Medulla oblongata (tissue), 1 donor: ENCODE measurements around the gene RGS14.
"Not testable (repeated sequence)": the region's sequence is repeated elsewhere in the genome, so short reads cannot be mapped to it uniquely, and the experiment has no call there.

Experiments used
- DNase-seq: peaks from one replicate; pipeline ENCODE4 v3.0.0-alpha.2; 2015; ENCODE audit errors: extremely low spot score

The RGS14 gene

GRCh38 chr5:177346820-177347219 is 10.9 kb upstream of the RGS14 start:
- DNase-seq, result no peak

- no peak for DNase-seq
Observed at GRCh38 chr5:177347699-177348098, 10.0 kb upstream of the RGS14 start.

DNA sequence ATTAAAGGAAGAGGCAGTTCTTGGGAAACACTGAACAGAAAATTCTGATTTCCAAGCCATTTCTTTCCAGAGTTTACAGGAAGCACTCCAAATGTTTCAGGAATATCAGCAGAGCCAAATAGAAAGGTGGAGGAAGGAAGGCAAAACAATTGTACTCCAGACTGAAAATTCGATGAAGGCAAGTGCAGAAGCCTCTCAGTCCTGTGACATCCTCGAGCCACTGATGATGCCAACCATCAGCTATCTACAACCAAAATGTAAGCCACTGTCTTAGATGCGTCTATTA is 8.4 kb upstream of the RGS14 start:
- no peak for DNase-seq

GRCh38 chr5:177349762-177350161 is 8.0 kb upstream of the RGS14 start:
- DNase-seq, result no peak

DNA sequence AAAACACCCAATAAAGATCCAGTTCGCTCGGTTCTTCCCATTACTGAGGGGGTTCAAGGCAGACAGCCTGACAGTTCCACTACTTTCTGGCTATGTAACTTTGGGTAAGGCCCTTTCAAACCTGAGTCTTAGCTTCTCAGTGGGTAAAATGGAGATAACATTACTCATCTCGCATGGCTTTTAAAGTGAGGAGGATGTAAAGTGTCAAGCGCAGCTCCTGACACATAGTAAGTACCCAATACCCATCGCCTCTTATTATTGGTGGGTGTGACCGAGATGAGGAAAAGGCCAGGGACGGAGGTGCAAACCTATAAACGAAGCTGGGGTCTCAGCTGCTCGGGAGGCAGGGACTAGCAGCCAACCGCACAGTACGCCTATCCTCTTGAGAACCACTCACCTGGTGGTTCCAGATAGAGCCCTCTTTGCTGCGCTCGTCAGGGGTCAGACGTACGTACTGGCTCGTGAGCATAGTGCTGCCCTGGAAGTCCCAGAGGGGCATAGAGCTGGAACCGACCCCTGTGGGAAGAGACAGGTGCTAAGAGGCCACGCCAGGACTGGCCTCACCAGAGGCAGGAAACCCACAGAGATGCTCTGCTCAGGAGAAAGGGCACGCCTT is 6.8 kb upstream of the RGS14 start:
- no peak for DNase-seq

DNA sequence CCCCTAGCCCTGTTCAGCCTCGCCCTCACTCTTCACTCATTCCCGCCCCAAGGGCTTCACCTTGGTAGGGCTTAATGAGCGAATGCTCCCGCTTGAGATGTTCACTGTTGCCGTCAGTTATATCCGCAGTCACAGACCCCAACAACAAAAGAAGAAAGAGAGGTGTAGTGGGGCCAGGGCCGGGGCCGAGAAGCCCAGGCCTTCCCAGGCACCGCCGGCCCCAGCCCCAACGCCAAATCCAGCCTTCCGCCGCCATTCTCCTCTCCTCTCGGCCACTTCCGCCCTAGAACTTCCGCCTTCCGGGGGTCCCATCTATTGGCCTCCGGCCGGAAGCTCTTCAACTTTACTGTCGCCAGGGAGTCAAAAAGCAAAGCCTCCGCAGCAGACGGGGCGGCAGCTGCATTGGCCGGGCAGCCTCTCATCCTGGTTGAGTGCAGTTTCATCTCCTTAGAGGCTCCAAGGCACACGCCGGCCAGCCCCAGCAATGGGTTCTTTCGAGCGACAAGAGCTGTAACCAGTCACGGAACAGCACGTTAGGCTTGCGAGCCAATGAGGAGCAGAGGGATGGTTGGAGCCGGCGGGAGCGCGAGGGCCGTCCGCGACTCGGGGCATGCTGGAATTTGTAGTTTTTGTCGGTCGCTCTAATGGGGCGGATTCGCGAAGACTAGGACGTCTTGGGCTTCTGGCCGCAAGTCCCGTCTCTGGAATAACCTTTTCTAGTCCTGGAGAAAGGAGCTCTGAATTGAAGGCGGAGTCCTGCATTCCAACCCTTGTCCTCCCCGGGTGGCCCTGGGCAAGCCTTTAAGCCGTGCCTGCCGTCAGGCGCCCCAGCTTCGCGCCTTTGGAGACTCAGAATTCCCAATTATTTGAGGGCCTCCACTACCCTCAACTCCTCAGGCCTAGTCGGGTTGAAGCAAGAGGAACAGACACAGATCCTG is 6.1 kb upstream of the RGS14 start, which contains the start of gene LMAN2:
Gene LMAN2 (minus strand): TSS at position 277 of the 938 bp plus-strand sequence. CDS start 21 bp downstream, at position 256.
- peak; percentile 98 for DNase-seq

DNA sequence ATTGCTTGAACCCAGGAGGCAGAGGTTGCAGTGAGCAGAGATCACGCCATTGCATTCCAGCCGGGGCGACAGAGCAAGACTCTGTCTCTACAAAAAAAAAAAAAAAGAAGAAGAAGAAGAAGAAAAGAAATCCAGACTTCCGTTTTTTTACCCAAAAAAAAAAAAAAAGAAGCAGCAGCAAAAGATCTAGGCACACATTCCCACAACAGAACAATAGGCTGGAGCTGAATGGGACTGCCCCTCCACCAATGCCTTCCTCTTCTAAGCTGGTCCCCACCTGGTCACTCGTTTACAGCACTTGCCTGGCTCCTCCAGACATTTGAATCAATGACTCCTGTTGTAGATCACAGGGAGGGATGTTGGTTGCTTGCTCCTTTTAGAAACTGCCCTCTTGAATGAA is 4.6 kb upstream of the RGS14 start:
- no peak for DNase-seq

GRCh38 chr5:177354256-177354655 is 3.5 kb upstream of the RGS14 start:
- no peak for DNase-seq

DNA sequence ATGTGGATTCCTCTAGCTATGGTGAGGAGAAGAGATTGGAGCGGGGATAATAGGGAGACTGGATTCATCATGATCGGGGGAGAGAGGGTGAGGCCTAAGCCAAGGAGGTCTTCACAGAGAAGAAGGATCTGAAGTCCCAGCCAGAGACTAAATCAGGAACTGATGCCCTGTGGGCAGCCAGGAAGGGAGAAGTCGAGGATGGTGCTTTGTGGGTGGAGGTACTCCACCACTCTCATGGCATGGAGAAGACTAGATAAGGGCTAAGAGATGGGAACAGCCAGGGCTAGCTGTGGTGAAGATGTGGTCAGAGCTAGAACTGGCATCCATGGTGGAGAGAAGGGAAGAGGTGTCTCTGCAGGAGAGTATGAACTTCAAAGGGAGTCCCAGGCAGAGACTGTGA is 3.0 kb upstream of the RGS14 start:
- no peak for DNase-seq

- no peak for DNase-seq
Observed at GRCh38 chr5:177355162-177355867, 2.4 kb upstream of the RGS14 start.

DNA sequence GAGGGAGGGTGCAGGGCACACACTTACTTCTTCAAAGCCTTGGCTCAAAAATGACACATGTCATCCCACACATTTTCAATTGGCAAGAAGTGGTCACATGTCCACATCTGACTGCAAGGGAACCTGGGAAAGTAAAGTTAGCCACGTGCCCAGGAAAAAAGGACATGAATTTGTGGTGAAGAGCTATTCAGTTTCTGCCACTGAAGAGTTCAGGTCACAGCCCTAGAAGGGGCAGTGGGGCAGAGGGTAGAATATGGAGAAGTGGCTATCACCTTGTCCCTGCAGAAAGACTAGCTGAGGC is 1.9 kb upstream of the RGS14 start:
- no peak for DNase-seq

GRCh38 chr5:177356746-177357145 is 978 bp upstream of the RGS14 start:
- no peak for DNase-seq

DNA sequence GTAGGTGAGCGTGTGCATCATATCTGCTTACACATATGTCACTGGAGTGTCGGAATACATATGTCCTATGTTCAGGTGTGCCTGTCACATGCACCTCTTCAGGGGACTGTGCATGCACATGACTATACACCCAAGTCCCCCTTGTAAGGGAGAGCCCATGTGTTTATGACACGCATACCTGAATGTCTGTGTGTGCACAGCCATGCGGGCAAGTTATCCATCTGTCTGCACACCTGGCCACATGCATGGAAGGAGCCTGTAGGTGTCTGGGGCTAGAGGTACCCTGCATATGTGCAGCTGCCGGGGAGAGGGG is 622 bp upstream of the RGS14 start:
- DNase-seq, result no peak

DNA sequence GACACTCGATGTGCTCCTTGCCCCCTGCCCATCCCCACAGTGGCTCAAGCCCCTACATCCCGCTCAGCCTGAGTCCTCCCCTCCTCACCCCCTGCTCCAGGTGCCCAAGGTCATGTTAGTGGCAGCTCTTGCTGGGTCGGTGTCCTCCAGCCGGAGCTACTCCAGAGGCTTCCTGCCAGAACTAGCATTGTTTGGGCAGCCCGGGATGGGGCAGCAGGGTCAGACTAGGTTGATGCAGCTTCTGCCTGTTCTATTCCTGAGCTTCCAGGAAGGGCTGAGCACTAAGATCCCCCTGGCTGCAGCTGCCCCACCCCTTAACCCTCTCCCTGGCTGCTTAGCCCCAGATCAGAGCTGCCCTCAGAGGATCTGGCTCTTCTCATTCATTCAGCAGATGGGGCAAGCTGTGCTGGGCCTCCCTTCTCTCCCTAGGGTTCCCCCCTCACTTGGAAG is 671 bp downstream of the RGS14 start:
- DNase-seq, result no peak

DNA sequence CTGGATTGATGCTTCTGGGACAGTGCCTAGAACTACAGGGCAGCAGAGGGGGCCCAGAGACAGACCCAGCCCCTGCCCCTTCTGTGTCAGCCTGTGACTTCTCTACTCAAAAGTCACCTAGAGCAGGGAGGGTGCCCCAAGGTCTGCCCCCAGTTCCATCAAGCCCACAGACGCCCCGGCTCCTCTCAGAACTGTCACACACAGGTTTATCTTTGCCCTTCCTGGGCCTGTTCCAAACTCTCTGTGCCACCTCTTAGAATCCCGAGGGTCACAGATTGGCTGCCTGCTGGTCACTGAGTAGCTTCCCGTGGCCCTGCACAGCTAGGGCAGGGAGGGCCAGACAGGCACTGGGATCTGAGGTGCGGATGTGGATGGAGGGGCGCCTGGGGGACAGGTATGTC is 1.7 kb downstream of the RGS14 start:
- no peak for DNase-seq

DNA sequence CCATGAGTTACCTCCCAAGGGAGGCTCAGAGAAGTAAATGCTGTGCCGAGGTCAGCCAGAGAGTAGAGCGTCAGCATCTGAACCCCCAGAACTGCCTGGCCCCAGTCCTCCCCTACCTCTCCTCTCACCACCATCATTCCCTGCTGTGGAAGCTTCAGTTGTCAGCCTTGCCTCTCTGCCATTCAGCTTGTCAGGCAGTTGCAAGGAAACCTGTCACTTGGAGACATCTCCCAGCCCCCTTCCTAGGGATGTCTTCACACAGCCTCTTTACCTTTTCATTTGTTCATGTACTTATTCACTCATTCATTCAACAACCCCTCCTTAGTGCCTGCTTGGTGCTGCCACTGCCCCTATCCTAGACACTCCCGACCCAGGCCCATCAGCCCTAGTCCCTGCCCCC is 2.1 kb downstream of the RGS14 start:
- DNase-seq, result no peak

DNA sequence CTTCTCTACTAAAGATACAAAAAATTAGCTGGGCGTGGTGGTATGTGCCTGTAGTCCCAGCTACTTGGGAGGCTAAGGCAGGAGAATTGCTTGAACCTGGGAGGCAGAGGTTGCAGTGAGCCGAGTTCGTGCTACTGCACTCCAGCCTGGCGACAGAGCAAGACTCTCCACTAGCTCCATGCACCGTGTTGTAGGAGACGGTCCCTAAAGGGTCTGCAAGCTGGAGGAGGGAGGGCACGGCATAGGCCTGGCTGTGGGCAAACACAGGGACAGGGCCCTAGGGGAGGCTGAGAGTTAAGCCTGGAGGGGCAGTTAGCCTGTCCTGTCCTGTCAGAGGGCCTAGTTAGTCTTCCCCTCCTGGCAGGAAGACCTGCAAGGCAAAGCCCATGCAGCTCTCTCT is 3.0 kb downstream of the RGS14 start:
- not testable (repeated sequence) for DNase-seq

- no peak for DNase-seq
Observed at GRCh38 chr5:177361418-177362291, 3.9 kb downstream of the RGS14 start.

DNA sequence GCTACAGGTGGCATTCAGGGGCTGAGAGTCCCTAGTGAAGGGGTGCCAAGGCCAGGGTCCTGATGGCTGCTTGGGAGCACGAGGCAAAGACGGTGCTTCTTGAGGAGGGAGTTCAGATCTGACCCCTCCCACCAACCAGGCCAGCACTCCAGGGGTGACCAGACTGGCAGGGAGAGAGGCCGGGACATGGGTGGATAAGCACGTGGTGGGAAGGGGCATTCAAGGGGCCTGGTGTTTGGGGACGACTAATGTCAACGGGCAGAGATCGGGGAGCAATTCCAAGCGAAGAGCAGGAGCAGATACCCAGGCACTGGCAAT is 4.5 kb downstream of the RGS14 start:
- DNase-seq, result no peak

DNA sequence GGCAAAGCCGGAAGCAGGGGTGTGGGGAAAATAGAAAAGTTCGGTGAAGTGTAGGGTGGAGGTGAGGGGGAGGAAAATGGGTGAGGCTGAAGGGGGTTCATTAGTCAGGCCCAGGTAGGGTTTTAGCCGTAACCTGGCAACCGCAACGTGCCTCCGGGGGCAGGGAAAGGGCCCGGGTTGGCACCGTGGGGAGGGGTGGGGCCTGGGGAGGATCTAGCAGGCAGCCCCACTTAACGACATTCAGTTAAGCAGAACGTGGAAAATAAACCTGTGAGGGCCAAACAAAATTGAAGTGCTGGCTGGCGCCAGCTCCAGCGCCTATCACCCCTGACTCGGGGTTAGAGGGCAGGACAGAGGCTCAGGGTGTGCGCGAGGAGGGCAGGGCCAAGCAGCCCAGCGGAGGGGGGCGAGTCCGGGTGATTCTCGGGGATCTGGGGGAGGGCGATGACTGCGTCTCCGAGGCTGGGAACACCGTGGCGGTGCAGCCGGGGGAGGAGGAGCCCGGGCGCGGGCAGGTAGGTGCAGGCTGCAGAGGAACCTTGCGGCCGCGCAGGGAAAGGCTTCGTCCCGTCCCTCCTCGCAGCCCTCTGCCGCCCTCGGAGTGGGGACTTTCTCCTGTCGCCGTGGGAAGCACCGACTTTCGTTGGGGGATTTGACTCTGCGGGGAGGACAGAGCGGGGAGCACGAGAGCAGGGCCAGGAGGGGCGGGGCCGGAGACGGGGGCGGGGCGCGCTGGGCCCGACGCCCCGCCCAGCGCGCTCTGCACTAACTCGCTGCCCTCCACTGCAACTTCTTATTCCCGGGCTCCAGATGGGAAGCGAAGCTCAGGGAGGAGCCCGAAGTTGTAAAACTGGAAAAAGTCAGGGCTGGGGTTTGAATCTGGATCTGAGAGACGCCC is 5.1 kb downstream of the RGS14 start:
- no peak for DNase-seq

GRCh38 chr5:177363565-177363964 is 5.8 kb downstream of the RGS14 start:
- DNase-seq, result no peak
